MCF 10A (cell line): Measurements from ENCODE around the gene FOXN4. TPM values are rescaled to one million over a fixed set of nuclear protein-coding genes. Genes with fewer than 3 reads are reported as not detected.

Experiments
- BruUV-seq: library from RNA; stranded (reverse); fragments of 400-500 nt; replicated peaks from 2 replicates; lab custom pipeline; 2021; lab: Mats Ljungman, UMichigan
- CTCF ChIA-PET: fragments of 300-600 bp; sonication (Branson Sonifier 250); formaldehyde crosslinking; extraction: SDS; loops from one replicate; lab custom pipeline; 2021; ENCODE audit warnings: antibody characterized with exemption, inconsistent platforms; lab: Yijun Ruan, JAX
- POLR2A ChIA-PET: fragments of 300-600, 350-650 bp; sonication (Branson Sonifier 250); formaldehyde crosslinking; extraction: SDS; loops from one replicate; lab custom pipeline; 2020; ENCODE audit warnings: antibody characterized with exemption, inconsistent platforms; lab: Yijun Ruan, JAX
- DNase-seq: peaks from one replicate; pipeline ENCODE4 v3.0.0-alpha.2; 2018; ENCODE audit not compliant: unreplicated experiment
- H3K27ac Mint-ChIP-seq: one replicate; pipeline ENCODE4 v1.8.0; 2022; ENCODE audit warnings: mild to moderate bottlenecking, low read depth, mixed read lengths; ENCODE audit not compliant: unreplicated experiment
- H3K27me3 Mint-ChIP-seq: one replicate; pipeline ENCODE4 v1.8.0; 2022; ENCODE audit warnings: mixed read lengths; ENCODE audit not compliant: insufficient read depth, unreplicated experiment
- H3K36me3 Mint-ChIP-seq: one replicate; pipeline ENCODE4 v1.8.0; 2022; ENCODE audit warnings: mild to moderate bottlenecking, moderate library complexity, mixed read lengths; ENCODE audit not compliant: insufficient read depth, unreplicated experiment
- H3K4me1 Mint-ChIP-seq: one replicate; pipeline ENCODE4 v1.8.0; 2022; ENCODE audit warnings: mixed read lengths; ENCODE audit not compliant: insufficient read depth, unreplicated experiment
- H3K4me3 Mint-ChIP-seq: one replicate; pipeline ENCODE4 v1.8.0; 2022; ENCODE audit warnings: mild to moderate bottlenecking, moderate library complexity, mixed read lengths; ENCODE audit not compliant: unreplicated experiment
- H3K9me3 Mint-ChIP-seq: one replicate; pipeline ENCODE4 v1.8.0; 2022; ENCODE audit warnings: mixed read lengths; ENCODE audit not compliant: unreplicated experiment
- intact Hi-C: fragments of 100-400 bp; cut with micrococcal nuclease; formaldehyde crosslinking; loops from 2 replicates; pipeline ENCODE4 v1.14.1; 2022
- total RNA-seq: library from RNA; stranded (reverse); gene quantifications from 2 replicates; pipeline ENCODE4 v1.2.3, GENCODE V29; 2022
- TF ChIP-seq, protein P1 (sequence below): fragments of 200-600 bp; IDR thresholded peaks from one replicate; pipeline ENCODE4 v1.8.0; 2022; ENCODE audit warnings: antibody characterized with exemption, mild to moderate bottlenecking; ENCODE audit not compliant: unreplicated experiment

The FOXN4 gene
- total RNA-seq, 1 experiment from 2014 or later: not detected

DNA sequence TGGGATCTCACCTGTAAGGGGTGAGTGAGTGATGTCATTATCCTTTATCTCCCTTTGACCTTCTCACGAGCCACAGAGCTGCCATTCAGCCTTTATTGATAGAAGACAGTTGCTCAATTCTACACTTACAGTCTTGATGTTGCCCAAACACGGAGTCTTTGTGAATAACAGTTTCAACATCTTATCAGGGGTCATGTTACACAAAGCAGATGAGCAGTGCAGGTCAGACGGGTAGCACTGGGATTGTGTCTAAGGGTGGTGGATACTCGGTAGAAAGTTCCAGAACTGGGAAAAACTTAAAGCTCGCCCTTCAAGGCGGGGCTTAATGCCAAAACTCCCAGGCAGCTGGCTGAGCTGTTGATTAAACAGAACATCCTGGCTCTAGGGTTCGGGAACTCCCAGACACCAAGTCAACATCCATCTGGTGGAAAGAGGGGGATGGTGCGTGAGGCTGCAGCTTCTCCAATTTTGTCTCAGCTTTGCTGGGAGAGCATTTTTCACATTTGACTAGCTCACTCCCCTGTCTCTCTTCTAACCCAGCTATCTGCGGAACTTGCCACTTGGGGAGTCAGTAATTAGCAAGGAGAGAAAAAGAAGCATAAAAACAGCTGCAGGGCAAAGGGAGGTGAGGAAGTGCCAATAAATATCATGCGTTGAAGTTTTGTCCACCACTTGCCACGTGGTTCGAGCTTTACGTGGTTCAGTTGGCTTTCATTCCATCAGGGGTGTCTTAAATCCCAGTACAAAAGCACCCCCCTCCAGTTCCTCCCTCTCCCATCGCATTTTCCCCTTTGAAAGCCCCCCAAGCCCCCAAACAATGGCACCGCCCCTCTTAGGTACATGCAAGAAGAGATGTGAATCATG is 31.0 kb downstream of the FOXN4 start:
- H3K27ac Mint-ChIP-seq: no peak overlapping the region
- CTCF ChIA-PET: interaction anchor here (0.5 to 3.7 kb wide), 5 partner anchors 11 to 165 kb away, joined by 3 to 30 read pairs (median 3); no protein-coding TSS in a partner anchor
- H3K9me3 Mint-ChIP-seq: no peaks in the 10 kb centered on the region
- no TSS peak for BruUV-seq
- H3K4me1 Mint-ChIP-seq: peaks cover 5% of the 10 kb centered on the region
- H3K36me3 Mint-ChIP-seq: no peaks in the 10 kb centered on the region
- DNase-seq: peak; percentile 66
- TF ChIP-seq, protein P1, sequence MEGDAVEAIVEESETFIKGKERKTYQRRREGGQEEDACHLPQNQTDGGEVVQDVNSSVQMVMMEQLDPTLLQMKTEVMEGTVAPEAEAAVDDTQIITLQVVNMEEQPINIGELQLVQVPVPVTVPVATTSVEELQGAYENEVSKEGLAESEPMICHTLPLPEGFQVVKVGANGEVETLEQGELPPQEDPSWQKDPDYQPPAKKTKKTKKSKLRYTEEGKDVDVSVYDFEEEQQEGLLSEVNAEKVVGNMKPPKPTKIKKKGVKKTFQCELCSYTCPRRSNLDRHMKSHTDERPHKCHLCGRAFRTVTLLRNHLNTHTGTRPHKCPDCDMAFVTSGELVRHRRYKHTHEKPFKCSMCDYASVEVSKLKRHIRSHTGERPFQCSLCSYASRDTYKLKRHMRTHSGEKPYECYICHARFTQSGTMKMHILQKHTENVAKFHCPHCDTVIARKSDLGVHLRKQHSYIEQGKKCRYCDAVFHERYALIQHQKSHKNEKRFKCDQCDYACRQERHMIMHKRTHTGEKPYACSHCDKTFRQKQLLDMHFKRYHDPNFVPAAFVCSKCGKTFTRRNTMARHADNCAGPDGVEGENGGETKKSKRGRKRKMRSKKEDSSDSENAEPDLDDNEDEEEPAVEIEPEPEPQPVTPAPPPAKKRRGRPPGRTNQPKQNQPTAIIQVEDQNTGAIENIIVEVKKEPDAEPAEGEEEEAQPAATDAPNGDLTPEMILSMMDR: no peak
- POLR2A ChIA-PET: interaction anchor here (0.7 kb wide), 1 partner anchor 24 kb away, joined by 4 read pairs; no protein-coding TSS in a partner anchor
- H3K27me3 Mint-ChIP-seq: peaks cover 11% of the 10 kb centered on the region
- intact Hi-C loops: no loop called here
- no peak overlapping the region for H3K4me3 Mint-ChIP-seq

DNA sequence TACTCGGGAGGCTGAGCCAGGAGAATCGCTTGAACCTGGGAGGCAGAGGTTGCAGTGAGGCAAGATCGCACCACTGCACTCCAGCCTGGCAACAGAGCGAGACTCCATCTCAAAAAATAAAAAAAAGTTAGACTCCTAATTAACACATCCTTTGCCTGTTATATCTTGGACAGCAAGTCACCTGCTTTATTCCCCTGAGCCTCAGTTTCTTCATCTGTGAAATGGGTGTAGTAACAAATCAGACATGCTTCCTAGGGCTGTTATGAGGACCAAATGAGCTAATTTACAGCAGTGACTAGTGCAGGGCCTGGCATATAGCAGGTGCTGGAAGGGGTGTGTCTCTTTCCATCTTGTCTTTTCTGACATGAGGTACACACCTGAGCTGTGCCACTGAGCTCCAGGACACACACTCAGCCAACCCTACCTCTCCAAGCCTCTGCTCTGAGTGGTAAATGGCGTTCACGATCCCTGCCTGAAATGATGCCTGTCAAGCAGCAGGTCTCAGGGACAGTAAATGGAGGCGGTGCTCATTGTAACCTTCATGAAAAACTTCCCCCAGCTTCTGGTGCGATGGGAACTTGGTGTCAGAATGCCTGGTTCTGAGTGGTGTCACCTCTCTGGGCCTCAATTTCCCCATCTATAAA is 31.7 kb downstream of the FOXN4 start:
- CTCF ChIA-PET: interaction anchor here (0.7 to 3.7 kb wide), 2 partner anchors 10 to 13 kb away, joined by 3 to 30 read pairs; no protein-coding TSS in a partner anchor
- TF ChIP-seq, protein P1: no peak
- no peak overlapping the region for H3K27ac Mint-ChIP-seq

DNA sequence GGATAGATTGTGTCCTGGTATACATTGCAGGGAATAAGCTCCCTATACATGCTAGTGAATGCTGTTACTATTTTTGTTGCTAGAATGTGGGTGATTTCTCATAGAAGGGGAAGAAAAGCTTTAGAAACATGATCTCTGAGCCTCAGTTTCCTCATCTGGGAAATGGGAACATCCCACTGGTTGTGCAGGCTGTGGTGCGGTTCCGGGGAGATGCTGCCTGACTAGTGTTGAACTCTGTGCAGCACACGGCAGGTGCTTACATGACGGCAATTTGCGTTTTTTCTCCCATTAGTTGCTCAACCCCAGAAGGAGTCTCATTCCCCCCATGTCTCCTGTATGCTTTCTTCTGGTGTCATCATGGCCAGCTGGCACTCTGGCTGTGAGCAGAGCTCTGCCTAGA is 32.9 kb downstream of the FOXN4 start:
- no peaks in the 10 kb centered on the region for H3K36me3 Mint-ChIP-seq
- ChIA-PET CTCF (interaction anchor here (0.6 to 3.7 kb wide), 4 partner anchors 12 to 577 kb away, joined by 3 to 30 read pairs (median 4); no protein-coding TSS in a partner anchor), POLR2A (no interaction called here)
- H3K4me1 Mint-ChIP-seq: peaks cover 5% of the 10 kb centered on the region
- H3K4me3 Mint-ChIP-seq: no peak overlapping the region
- peaks cover 12% of the 10 kb centered on the region for H3K27me3 Mint-ChIP-seq
- H3K27ac Mint-ChIP-seq: no peak overlapping the region
- TF ChIP-seq, protein P1: no peak
- no peaks in the 10 kb centered on the region for H3K9me3 Mint-ChIP-seq
- DNase-seq: no peak
- intact Hi-C loops: no loop called here
- BruUV-seq: no TSS peak

More for the DNA sequence above, 31.7 kb downstream of the FOXN4 start:
- Mint-ChIP-seq H3K27me3 (peaks cover 12% of the 10 kb centered on the region), H3K4me3 (no peak overlapping the region), H3K4me1 (peaks cover 5% of the 10 kb centered on the region), H3K36me3 (no peaks in the 10 kb centered on the region), H3K9me3 (no peaks in the 10 kb centered on the region)
- no TSS peak for BruUV-seq
- DNase-seq: no peak
- intact Hi-C loops: no loop called here
- POLR2A ChIA-PET: no interaction called here

DNA sequence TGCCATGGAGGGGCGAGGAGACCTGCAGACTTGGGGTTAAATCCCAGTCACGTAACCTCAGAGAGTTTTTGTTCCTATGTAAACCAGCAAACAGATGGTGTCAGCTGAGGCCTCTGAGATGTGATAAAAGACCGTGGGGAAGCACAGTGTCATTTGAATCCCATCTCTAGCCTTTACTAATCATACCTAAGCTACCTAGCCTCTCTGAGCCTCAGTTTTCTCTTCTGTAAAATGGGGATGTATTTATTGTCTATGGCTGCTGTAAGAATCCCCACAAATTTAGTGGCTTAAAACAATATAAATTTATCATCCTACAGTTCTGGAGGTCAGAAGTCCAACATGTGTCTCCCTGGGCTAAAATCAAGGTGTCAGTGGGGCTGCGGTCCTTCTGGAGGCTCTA is 33.9 kb downstream of the FOXN4 start:
- ChIA-PET CTCF (interaction anchor here (0.8 to 1.6 kb wide), 4 partner anchors 10 to 112 kb away, joined by 3 to 6 read pairs (median 4); no protein-coding TSS in a partner anchor), POLR2A (interaction anchor here (0.6 kb wide), 1 partner anchor 114 kb away, joined by 4 read pairs; no protein-coding TSS in a partner anchor)
- H3K4me3 Mint-ChIP-seq: no peak overlapping the region
- intact Hi-C loops: no loop called here
- DNase-seq: no peak
- H3K27me3 Mint-ChIP-seq: peaks cover 12% of the 10 kb centered on the region
- TF ChIP-seq, protein P1: no peak
- H3K4me1 Mint-ChIP-seq: peaks cover 5% of the 10 kb centered on the region
- H3K9me3 Mint-ChIP-seq: peaks cover 7% of the 10 kb centered on the region
- H3K36me3 Mint-ChIP-seq: no peaks in the 10 kb centered on the region
- no peak overlapping the region for H3K27ac Mint-ChIP-seq
- no TSS peak for BruUV-seq
